ENCODE results near the gene BTBD6.

Gene BTBD6

DNA sequence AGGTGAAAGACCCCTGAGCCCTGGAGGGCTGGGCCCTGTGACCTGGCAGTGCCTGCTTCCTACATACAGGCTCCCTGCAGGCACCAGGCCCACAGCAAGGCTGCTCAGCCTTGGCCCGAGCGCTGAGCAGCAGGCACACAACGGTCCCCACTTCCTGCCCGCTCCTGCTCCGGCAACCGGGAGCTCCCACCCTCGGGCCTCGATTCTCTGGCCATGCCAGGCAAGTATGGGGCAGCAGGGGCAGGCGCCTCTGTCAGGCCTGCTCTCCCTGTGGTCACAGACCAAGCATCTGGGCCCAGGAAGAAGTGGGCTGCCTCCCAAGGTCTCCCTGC is 36.6 kb upstream of the BTBD6 start:
- no peak for DNase-seq

GRCh38 chr14:105212541-105213300 is 35.6 kb upstream of the BTBD6 start:
- no peak for DNase-seq

DNA sequence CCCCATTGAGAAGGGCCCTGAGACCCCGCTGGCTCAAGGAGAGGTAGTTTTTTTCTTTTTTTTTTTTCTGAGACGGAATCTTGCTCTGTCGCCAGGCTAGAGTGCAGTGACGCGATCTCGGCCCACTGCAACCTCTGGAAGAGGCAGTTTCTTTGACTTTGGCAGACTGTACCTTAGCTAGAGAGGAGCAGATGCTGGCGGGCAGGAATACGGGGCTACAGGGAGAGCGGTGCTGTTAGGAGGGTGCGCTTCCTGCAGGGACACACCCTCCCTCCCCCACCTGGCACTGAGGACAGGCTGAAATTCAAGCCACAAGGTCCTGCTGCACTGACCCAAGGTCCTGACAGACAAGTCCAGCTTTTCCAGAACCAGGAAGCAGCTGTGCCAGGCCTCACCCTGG is 35.0 kb upstream of the BTBD6 start:
- DNase-seq, result no peak

- no peak for DNase-seq
Observed at GRCh38 chr14:105214324-105214915, 33.9 kb upstream of the BTBD6 start.

- no peak for DNase-seq
Observed at GRCh38 chr14:105215602-105216001, 32.7 kb upstream of the BTBD6 start.

- no peak for DNase-seq
Observed at GRCh38 chr14:105216490-105217247, 31.7 kb upstream of the BTBD6 start.

DNA sequence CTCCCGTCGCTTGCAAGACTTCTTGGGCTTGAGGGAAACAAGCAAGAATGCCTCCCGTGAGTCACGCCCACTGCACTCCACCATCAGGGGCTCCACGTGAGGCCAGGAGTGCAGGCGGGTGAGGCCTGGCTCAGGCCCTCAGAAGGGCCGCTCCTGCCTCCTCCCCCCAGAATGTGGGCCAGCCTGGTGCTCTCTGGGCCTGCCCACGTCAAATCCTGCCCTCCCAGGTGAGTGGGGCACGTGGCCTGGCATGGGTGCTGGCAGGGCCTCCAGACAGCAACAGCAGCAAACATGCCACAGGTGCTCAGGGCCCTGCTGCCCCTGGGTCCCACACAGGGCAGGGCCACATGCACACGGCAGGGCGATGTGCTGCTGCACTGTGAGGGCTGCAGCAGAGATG is 30.6 kb upstream of the BTBD6 start:
- no peak for DNase-seq

DNA sequence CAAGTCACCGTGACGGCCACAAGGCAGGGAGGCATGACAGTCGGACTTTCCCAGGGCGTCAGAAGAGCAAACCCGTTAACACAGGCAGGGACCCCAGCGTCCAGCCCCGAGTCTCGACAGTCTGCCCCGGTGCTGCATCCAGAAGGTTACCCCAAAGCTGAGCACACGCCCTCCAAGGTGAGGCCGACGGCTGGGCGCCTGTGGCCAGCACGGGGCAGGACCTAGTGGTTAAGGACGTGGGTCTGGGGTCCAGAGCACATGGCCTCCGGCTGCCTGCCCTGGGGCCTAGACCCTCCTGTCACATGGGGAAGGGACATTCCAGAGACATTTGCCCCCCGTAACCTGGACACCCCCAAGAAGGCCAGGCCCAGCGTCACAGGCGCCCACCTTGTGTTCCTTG is 29.7 kb upstream of the BTBD6 start:
- DNase-seq, result no peak

- DNase-seq, result no peak
Observed at GRCh38 chr14:105219043-105219612, 29.2 kb upstream of the BTBD6 start.

- no peak for DNase-seq
Observed at GRCh38 chr14:105219753-105220152, 28.6 kb upstream of the BTBD6 start.

GRCh38 chr14:105220699-105221597 is 27.4 kb upstream of the BTBD6 start:
- no peak for DNase-seq

GRCh38 chr14:105221598-105222178 is 26.6 kb upstream of the BTBD6 start:
- DNase-seq, result no peak

DNA sequence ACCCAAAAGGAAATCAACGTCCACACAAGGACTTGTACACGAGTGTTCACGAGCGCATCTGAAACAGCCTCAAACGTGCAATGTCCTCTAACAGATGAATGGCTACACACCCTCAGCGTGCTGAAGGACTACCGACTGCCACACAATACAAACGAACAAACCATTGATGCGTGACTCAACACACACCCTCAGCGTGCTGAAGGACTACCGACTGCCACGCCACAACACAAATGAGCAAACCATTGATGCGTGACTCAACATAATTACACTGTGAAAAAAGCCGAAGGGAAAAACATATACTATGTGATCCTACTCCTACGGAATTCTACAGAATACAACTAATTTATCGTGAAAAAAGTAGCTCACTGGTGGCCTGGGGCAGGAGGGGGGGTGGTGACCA is 25.1 kb upstream of the BTBD6 start:
- no peak for DNase-seq

DNA sequence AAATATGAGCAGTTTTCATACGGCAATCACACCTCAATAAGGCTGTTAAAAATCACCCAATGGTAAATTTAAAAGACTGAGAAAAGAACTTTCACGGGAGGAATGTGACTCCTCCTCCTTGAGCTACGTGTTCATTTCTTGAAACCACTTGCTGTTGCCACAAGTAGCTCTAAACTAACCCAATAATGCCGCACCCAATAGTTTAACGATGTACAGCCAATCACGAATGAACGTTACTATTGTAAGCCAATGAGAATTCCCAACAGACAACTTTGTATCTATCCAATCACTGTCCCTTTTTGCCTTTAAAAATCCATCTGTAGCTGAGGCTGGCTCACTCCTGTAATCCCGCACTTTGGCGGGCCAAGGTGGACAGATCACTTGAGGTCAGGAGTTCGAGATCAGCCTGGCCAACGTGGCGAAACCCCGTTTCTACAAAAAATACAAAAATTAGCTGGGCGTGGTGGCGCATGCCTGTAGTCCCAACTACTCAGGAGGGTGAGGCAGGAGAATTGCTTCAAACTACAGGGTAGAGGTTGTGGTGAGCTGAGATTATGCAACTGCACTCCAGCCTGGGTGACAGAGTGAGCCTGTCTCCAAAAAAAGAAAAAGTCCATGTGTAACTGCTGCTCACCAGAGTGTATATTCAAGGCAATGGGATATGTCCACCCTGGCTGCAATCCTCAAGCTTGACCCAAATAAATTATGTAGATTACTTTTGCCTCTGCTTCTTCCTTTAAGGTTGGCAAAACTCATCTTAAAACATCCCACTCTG is 24.4 kb upstream of the BTBD6 start:
- DNase-seq, result no peak

GRCh38 chr14:105224845-105225570 is 23.3 kb upstream of the BTBD6 start:
- DNase-seq, result no peak

GRCh38 chr14:105226198-105226597 is 22.1 kb upstream of the BTBD6 start:
- DNase-seq, result no peak

GRCh38 chr14:105227346-105227745 is 21.0 kb upstream of the BTBD6 start:
- no peak for DNase-seq

GRCh38 chr14:105228562-105228961 is 19.8 kb upstream of the BTBD6 start:
- no peak for DNase-seq

- no peak for DNase-seq
Observed at GRCh38 chr14:105229099-105229655, 19.2 kb upstream of the BTBD6 start.

DNA sequence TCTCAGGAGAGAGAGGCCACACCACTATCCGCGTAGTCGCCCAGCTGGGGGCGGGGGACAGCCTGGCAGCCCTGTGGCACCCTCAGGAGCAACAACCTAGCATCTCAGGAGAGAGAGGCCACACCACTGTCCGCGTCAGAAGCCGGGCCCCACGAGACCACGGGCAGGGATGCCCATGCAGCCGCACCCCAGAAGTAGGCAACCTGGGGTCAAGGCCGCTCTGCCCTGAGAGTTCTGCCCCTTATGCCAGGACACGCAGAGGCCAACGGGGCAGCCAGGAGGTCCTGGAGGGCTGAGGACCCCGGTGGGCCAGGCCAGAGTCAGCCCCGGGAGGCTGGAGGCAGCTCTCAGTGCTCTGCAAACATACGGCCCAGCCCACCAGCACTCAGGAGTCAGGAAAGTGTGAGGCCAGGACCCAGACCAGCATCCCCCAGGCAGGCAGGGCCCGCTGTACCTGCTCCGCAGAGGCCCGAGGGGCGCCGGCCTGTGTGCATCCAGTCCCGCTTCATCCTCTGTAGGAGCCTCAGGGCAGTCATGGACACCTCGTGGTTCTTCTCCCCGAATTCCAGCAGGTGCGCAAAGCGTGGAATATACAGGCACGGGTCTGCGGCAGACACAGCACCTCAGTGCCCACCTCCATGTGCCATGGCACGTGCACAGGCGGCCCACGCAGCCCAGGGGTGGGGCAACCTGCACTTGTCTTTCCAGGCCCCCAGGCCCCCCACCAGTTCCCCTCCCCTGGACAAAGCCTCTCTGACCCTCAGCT is 7.3 kb upstream of the BTBD6 start:
- DNase-seq, result no peak
